Body of pancreas (tissue), 4 donors: ENCODE measurements around the gene RFX1.

Experiments used
- CTCF ChIP-seq, 7 experiments: fragments of 450-650 bp in 4 of 7; fragments of 200-600 bp in 3 of 7; sonication (generic) in 3 of 7; IDR thresholded peaks; one replicate each; pipeline ENCODE4 v1.5.1; 2016 to 2019; ENCODE audit warnings: antibody characterized with exemption in 7 of 7
- POLR2A ChIP-seq, 3 donors: fragments of 450-650 bp; IDR thresholded peaks; one replicate each; pipeline ENCODE4 v1.6.1; 2016; ENCODE audit warnings: antibody characterized with exemption in 3 of 3, mild to moderate bottlenecking in 2 of 3

GRCh38 chr19:13929340-13929739 is 76.8 kb downstream of the RFX1 start:
- no peak for TF ChIP-seq CTCF (IDR thresholded peaks at IDR 0.05)
- no peak for TF ChIP-seq POLR2A (IDR thresholded peaks at IDR 0.05)
